CD4-positive, alpha-beta T cell treated with Interleukin-1 beta for 1 hour (primary cell): Measurements from ENCODE around the gene UBL5.
A peak's percentile ranks its signal among the peaks of the same experiment; 100 is the strongest.
"Not testable (repeated sequence)": the region's sequence is repeated elsewhere in the genome, so short reads cannot be mapped to it uniquely, and the experiment has no call there.

Experiments
- DNase-seq, 2 donors: peaks; one replicate each; pipeline ENCODE4 v3.0.0-alpha.2; 2020 to 2022

Gene UBL5

GRCh38 chr19:9818175-9818733, 9.5 kb upstream of the UBL5 start:
- no peak for DNase-seq

GRCh38 chr19:9818734-9819595, 8.8 kb upstream of the UBL5 start, which contains the start of gene FBXL12:
Gene FBXL12 (minus strand): TSS chr19:9819079. CDS start chr19:9818813, 266 bp downstream.
- DNase-seq = peak; percentile 100

- DNase-seq = no peak
These were observed 8.2 kb upstream of the UBL5 start for GRCh38 chr19:9819596-9819909.

- not testable (repeated sequence) for DNase-seq
These were observed 7.7 kb upstream of the UBL5 start for GRCh38 chr19:9820034-9820433.

GRCh38 chr19:9823816-9824215, 3.9 kb upstream of the UBL5 start:
- no peak for DNase-seq

GRCh38 chr19:9828551-9829063, 889 bp downstream of the UBL5 start:
- no peak for DNase-seq

- no peak for DNase-seq
These were observed 6.6 kb downstream of the UBL5 start for GRCh38 chr19:9834307-9834725.

GRCh38 chr19:9834726-9835506, 7.2 kb downstream of the UBL5 start, which contains the start of gene PIN1:
Gene PIN1 (plus strand): TSS chr19:9835318. CDS start chr19:9835345, 27 bp downstream.
- peak; percentile 99 for DNase-seq

GRCh38 chr19:9835507-9835949, 7.8 kb downstream of the UBL5 start:
- DNase-seq = no peak

- DNase-seq = no peak
These were observed 8.3 kb downstream of the UBL5 start for GRCh38 chr19:9836021-9836420.

GRCh38 chr19:9838324-9838723, 10.6 kb downstream of the UBL5 start:
- DNase-seq = no peak

GRCh38 chr19:9839415-9839814, 11.7 kb downstream of the UBL5 start:
- no peak for DNase-seq

GRCh38 chr19:9842834-9843625, 15.3 kb downstream of the UBL5 start:
- no peak for DNase-seq

- not testable (repeated sequence) for DNase-seq
These were observed 16.0 kb downstream of the UBL5 start for GRCh38 chr19:9843626-9844273.

- peak; percentile 22 to 32 for DNase-seq
These were observed 19.5 kb downstream of the UBL5 start for GRCh38 chr19:9847087-9847671.

GRCh38 chr19:9848060-9848459, 20.3 kb downstream of the UBL5 start:
- peak; percentile 28 to 50 for DNase-seq

GRCh38 chr19:9848762-9849161, 21.0 kb downstream of the UBL5 start:
- DNase-seq = no peak

GRCh38 chr19:9849791-9850190, 22.1 kb downstream of the UBL5 start:
- no peak for DNase-seq

GRCh38 chr19:9850235-9850959, 22.7 kb downstream of the UBL5 start:
- DNase-seq = no peak

GRCh38 chr19:9854282-9854846, 26.6 kb downstream of the UBL5 start:
- no peak for DNase-seq
